Naive thymus-derived CD4-positive, alpha-beta T cell (primary cell): Measurements from ENCODE around the gene MED12L. TPM values are rescaled to one million over a fixed set of nuclear protein-coding genes. Genes with fewer than 3 reads are reported as not detected.

Experiments used
- ATAC-seq: fragments of 150-1000 bp; cut with Tn5 transposase; 2 replicates; pipeline ENCODE4 v1.10.0; 2021; ENCODE audit warnings: mild to moderate bottlenecking, moderate library complexity
- CTCF ChIA-PET: fragments of 350-600 bp; sonication (Branson Sonifier 250); formaldehyde crosslinking; loops from one replicate; lab custom pipeline; 2021; ENCODE audit warnings: antibody characterized with exemption; lab: Charles Lee
- POLR2A ChIA-PET: fragments of 350-600 bp; sonication (Branson Sonifier 250); formaldehyde crosslinking; loops from one replicate; lab custom pipeline; 2021; ENCODE audit warnings: antibody characterized with exemption, inconsistent platforms; lab: Charles Lee
- DNase-seq, 9 donors: peaks; one replicate each; pipeline versions ENCODE4 v3.0.0 to v3.0.0-alpha.2; 2020 to 2022; ENCODE audit warnings: mixed read lengths in 1 of 9
- H3K27ac ChIP-seq: one replicate; pipeline ENCODE4 v1.7.0; 2013; ENCODE audit warnings: mild to moderate bottlenecking, low read depth, low read length, moderate library complexity
- H3K27me3 ChIP-seq, 2 donors: one replicate each; pipeline ENCODE4 v1.7.0; 2013; ENCODE audit warnings: low read length in 2 of 2, mild to moderate bottlenecking in 2 of 2, moderate library complexity in 2 of 2; ENCODE audit not compliant: control insufficient read depth in 2 of 2, insufficient read depth in 2 of 2
- H3K36me3 ChIP-seq, 3 experiments: 1 replicate in 2 of 3; 2 replicates in 1 of 3; pipeline ENCODE4 v1.7.0; 2013; ENCODE audit warnings: low read length in 3 of 3, mild to moderate bottlenecking in 3 of 3, moderate library complexity in 1 of 3; ENCODE audit not compliant: insufficient read depth in 3 of 3, control insufficient read depth in 2 of 3
- H3K4me1 ChIP-seq, 2 donors: one replicate each; pipeline ENCODE4 v1.7.0; 2013; ENCODE audit warnings: low read length in 2 of 2, mild to moderate bottlenecking in 2 of 2, moderate library complexity in 1 of 2; ENCODE audit not compliant: control insufficient read depth in 2 of 2, insufficient read depth in 2 of 2
- H3K4me3 ChIP-seq: 2 replicates; pipeline ENCODE4 v1.7.0; 2013; ENCODE audit warnings: mild to moderate bottlenecking, low read length
- H3K9me3 ChIP-seq, 3 experiments: 1 replicate in 2 of 3; 2 replicates in 1 of 3; pipeline ENCODE4 v1.7.0; 2013; ENCODE audit warnings: low read length in 3 of 3; ENCODE audit not compliant: control insufficient read depth in 2 of 3
- H3K27ac Mint-ChIP-seq, 9 donors: one replicate each; pipeline ENCODE4 v1.8.0; 2020 to 2022; ENCODE audit warnings: mixed read lengths in 9 of 9, mild to moderate bottlenecking in 8 of 9, moderate library complexity in 5 of 9, inconsistent platforms in 2 of 9
- H3K27me3 Mint-ChIP-seq, 5 donors: one replicate each; pipeline ENCODE4 v1.8.0; 2021 to 2022; ENCODE audit warnings: mixed read lengths in 5 of 5, mild to moderate bottlenecking in 1 of 5
- H3K36me3 Mint-ChIP-seq, 5 donors: one replicate each; pipeline ENCODE4 v1.8.0; 2020 to 2022; ENCODE audit warnings: mixed read lengths in 5 of 5, mild to moderate bottlenecking in 3 of 5, inconsistent platforms in 1 of 5
- H3K4me1 Mint-ChIP-seq, 7 donors: one replicate each; pipeline ENCODE4 v1.8.0; 2020 to 2022; ENCODE audit warnings: mixed read lengths in 7 of 7, mild to moderate bottlenecking in 3 of 7, inconsistent platforms in 1 of 7
- H3K4me3 Mint-ChIP-seq, 10 donors: one replicate each; pipeline ENCODE4 v1.8.0; 2020 to 2022; ENCODE audit warnings: mild to moderate bottlenecking in 10 of 10, mixed read lengths in 10 of 10, moderate library complexity in 6 of 10, inconsistent platforms in 2 of 10
- H3K9me3 Mint-ChIP-seq, 11 donors: one replicate each; pipeline ENCODE4 v1.8.0; 2020 to 2022; ENCODE audit warnings: mixed read lengths in 11 of 11, mild to moderate bottlenecking in 4 of 11, inconsistent platforms in 1 of 11, moderate library complexity in 1 of 11
- intact Hi-C, 2 donors: fragments of 100-400 bp; cut with micrococcal nuclease; formaldehyde crosslinking; loops; one replicate each; pipeline ENCODE4 v1.15.1; 2023
- polyA plus RNA-seq, 2 donors: library from polyadenylated mRNA; unstranded; fragments of 300-500 nt; fragmentation: Illumina TruSeq; gene quantifications; one replicate each; pipeline ENCODE4 v1.2.3, GENCODE V29; 2021
- total RNA-seq, 6 experiments: library from RNA in 5 of 6; stranded (reverse) in 5 of 6; gene quantifications; 1 replicate in 5 of 6; 2 replicates in 1 of 6; pipeline ENCODE4 v1.2.3 and lab custom pipeline; 2021 to 2026

MED12L gene
- total and polyA plus RNA-seq, 7 experiments from 2014 or later = 0.32 to 4.9 (median 0.68) TPM; not detected in 2

GRCh38 chr3:151318313-151318712 is 232.8 kb downstream of the MED12L start:
- ChIA-PET CTCF (interaction anchor here (0.6 kb wide), 1 partner anchor 11 kb away, joined by 3 read pairs; no protein-coding TSS in a partner anchor), POLR2A (no interaction called here)
- Histone ChIP-seq H3K4me3 (no peak overlapping the region), H3K4me1 (no peaks in the 10 kb centered on the region), H3K36me3 (no peaks in the 10 kb centered on the region), H3K9me3 (no peaks in the 10 kb centered on the region), H3K27me3 (no peaks in the 10 kb centered on the region), H3K27ac (no peak overlapping the region)
- peaks cover 0 to 3% (median 0%) of the 10 kb centered on the region in 5 donors for H3K36me3 Mint-ChIP-seq
- H3K27ac Mint-ChIP-seq = no peak overlapping the region
- H3K9me3 Mint-ChIP-seq = peaks cover 0 to 4% (median 0%) of the 10 kb centered on the region in 11 donors
- ATAC-seq (no peak), DNase-seq (no peak)
- peaks cover 0 to 11% (median 0%) of the 10 kb centered on the region in 7 donors for H3K4me1 Mint-ChIP-seq
- H3K27me3 Mint-ChIP-seq = peaks cover 0 to 6% (median 0%) of the 10 kb centered on the region in 5 donors
- intact Hi-C loops = no loop called here
- no peak overlapping the region for H3K4me3 Mint-ChIP-seq

GRCh38 chr3:151318991-151319390 is 233.5 kb downstream of the MED12L start:
- H3K4me1 ChIP-seq = no peaks in the 10 kb centered on the region
- Mint-ChIP-seq H3K27me3 (peaks cover 0 to 6% (median 0%) of the 10 kb centered on the region in 5 donors), H3K9me3 (peaks cover 0 to 4% (median 0%) of the 10 kb centered on the region in 11 donors), H3K4me1 (peaks cover 0 to 11% (median 0%) of the 10 kb centered on the region in 7 donors), H3K36me3 (peaks cover 0 to 3% (median 0%) of the 10 kb centered on the region in 5 donors), H3K4me3 (no peak overlapping the region), H3K27ac (no peak overlapping the region)
- H3K9me3 ChIP-seq = no peaks in the 10 kb centered on the region
- POLR2A ChIA-PET = no interaction called here
- no peaks in the 10 kb centered on the region for H3K27me3 ChIP-seq
- ATAC-seq (peak; percentile 51), DNase-seq (no peak)
- H3K4me3 ChIP-seq = no peak overlapping the region
- H3K36me3 ChIP-seq = no peaks in the 10 kb centered on the region
- H3K27ac ChIP-seq = no peak overlapping the region
- intact Hi-C loops = no loop called here
- CTCF ChIA-PET = interaction anchor here (0.6 kb wide), 1 partner anchor 11 kb away, joined by 3 read pairs; no protein-coding TSS in a partner anchor

- H3K36me3 Mint-ChIP-seq = peaks cover 0 to 3% (median 0%) of the 10 kb centered on the region in 5 donors
- H3K9me3 Mint-ChIP-seq = peaks cover 0 to 4% (median 0%) of the 10 kb centered on the region in 11 donors
- Histone ChIP-seq H3K27ac (no peak overlapping the region), H3K4me1 (no peaks in the 10 kb centered on the region), H3K4me3 (no peak overlapping the region), H3K9me3 (no peaks in the 10 kb centered on the region), H3K27me3 (no peaks in the 10 kb centered on the region), H3K36me3 (no peaks in the 10 kb centered on the region)
- no peak overlapping the region for H3K4me3 Mint-ChIP-seq
- intact Hi-C loops = no loop called here
- ChIA-PET POLR2A (no interaction called here), CTCF (no interaction called here)
- H3K27ac Mint-ChIP-seq = no peak overlapping the region
- DNase-seq = no peak
- H3K4me1 Mint-ChIP-seq = peaks cover 0 to 11% (median 0%) of the 10 kb centered on the region in 7 donors
- no peak for ATAC-seq
- H3K27me3 Mint-ChIP-seq = peaks cover 0 to 6% (median 0%) of the 10 kb centered on the region in 5 donors
These were observed 234.2 kb downstream of the MED12L start for GRCh38 chr3:151319628-151320027.

- peaks cover 0 to 11% (median 0%) of the 10 kb centered on the region in 7 donors for H3K4me1 Mint-ChIP-seq
- CTCF ChIA-PET = no interaction called here
- peaks cover 0 to 3% (median 0%) of the 10 kb centered on the region in 5 donors for H3K36me3 Mint-ChIP-seq
- no peaks in the 10 kb centered on the region for H3K27me3 ChIP-seq
- no peak for DNase-seq
- no peaks in the 10 kb centered on the region for H3K9me3 ChIP-seq
- no peak for ATAC-seq
- H3K27ac ChIP-seq = no peak overlapping the region
- H3K27ac Mint-ChIP-seq = no peak overlapping the region
- POLR2A ChIA-PET = no interaction called here
- intact Hi-C loops = no loop called here
- H3K27me3 Mint-ChIP-seq = peaks cover 0 to 4% (median 0%) of the 10 kb centered on the region in 5 donors
- no peak overlapping the region for H3K4me3 ChIP-seq
- peaks cover 0 to 4% (median 0%) of the 10 kb centered on the region in 11 donors for H3K9me3 Mint-ChIP-seq
- H3K4me3 Mint-ChIP-seq = no peak overlapping the region
- no peaks in the 10 kb centered on the region for H3K4me1 ChIP-seq
- no peaks in the 10 kb centered on the region for H3K36me3 ChIP-seq
These were observed 234.7 kb downstream of the MED12L start for GRCh38 chr3:151320131-151320530.

GRCh38 chr3:151321526-151321925 is 236.1 kb downstream of the MED12L start:
- ATAC-seq (no peak), DNase-seq (no peak)
- Mint-ChIP-seq H3K27me3 (peaks cover 0 to 14% (median 6%) of the 10 kb centered on the region in 5 donors), H3K36me3 (peaks cover 0 to 3% (median 0%) of the 10 kb centered on the region in 5 donors), H3K9me3 (peaks cover 0 to 4% (median 0%) of the 10 kb centered on the region in 11 donors), H3K4me1 (peaks cover 0 to 5% (median 0%) of the 10 kb centered on the region in 7 donors), H3K27ac (no peak overlapping the region), H3K4me3 (no peak overlapping the region)
- no peaks in the 10 kb centered on the region for H3K36me3 ChIP-seq
- CTCF ChIA-PET = interaction anchor here (1.2 kb wide), 1 partner anchor 93 kb away, joined by 3 read pairs; no protein-coding TSS in a partner anchor
- no peak overlapping the region for H3K27ac ChIP-seq
- no peaks in the 10 kb centered on the region for H3K9me3 ChIP-seq
- H3K4me3 ChIP-seq = no peak overlapping the region
- POLR2A ChIA-PET = no interaction called here
- intact Hi-C loops = no loop called here
- H3K4me1 ChIP-seq = no peaks in the 10 kb centered on the region
- H3K27me3 ChIP-seq = no peaks in the 10 kb centered on the region

- H3K36me3 Mint-ChIP-seq = peaks cover 0 to 3% (median 0%) of the 10 kb centered on the region in 5 donors
- H3K27me3 Mint-ChIP-seq = peaks cover 0 to 15% (median 11%) of the 10 kb centered on the region in 5 donors
- ChIA-PET POLR2A (no interaction called here), CTCF (no interaction called here)
- H3K9me3 Mint-ChIP-seq = peaks cover 0 to 4% (median 0%) of the 10 kb centered on the region in 11 donors
- Histone ChIP-seq H3K4me1 (no peaks in the 10 kb centered on the region), H3K36me3 (no peaks in the 10 kb centered on the region), H3K27ac (no peak overlapping the region), H3K4me3 (no peak overlapping the region), H3K9me3 (no peaks in the 10 kb centered on the region), H3K27me3 (no peaks in the 10 kb centered on the region)
- DNase-seq (no peak), ATAC-seq (no peak)
- no peak overlapping the region for H3K27ac Mint-ChIP-seq
- intact Hi-C loops = no loop called here
- H3K4me1 Mint-ChIP-seq = peaks cover 0 to 2% (median 0%) of the 10 kb centered on the region in 7 donors
- no peak overlapping the region for H3K4me3 Mint-ChIP-seq
These were observed 237.0 kb downstream of the MED12L start for GRCh38 chr3:151322511-151322910.
